HG03280 (cell line): ENCODE data around the gene SRY.
"Not testable (repeated sequence)": the region's sequence is repeated elsewhere in the genome, so short reads cannot be mapped to it uniquely, and the experiment has no call there.

Experiments
- ATAC-seq: cut with Tn5 transposase; IDR thresholded peaks from one replicate; pipeline ENCODE4 v1.9.1; 2021; ENCODE audit warnings: mild to moderate bottlenecking, moderate library complexity; ENCODE audit not compliant: unreplicated experiment

SRY gene

GRCh38 chrY:2787600-2787999, at the start of gene SRY:
SRY (minus strand) TSS chrY:2787682; CDS start chrY:2787603, 79 bp downstream.
- ATAC-seq: no peak

DNA sequence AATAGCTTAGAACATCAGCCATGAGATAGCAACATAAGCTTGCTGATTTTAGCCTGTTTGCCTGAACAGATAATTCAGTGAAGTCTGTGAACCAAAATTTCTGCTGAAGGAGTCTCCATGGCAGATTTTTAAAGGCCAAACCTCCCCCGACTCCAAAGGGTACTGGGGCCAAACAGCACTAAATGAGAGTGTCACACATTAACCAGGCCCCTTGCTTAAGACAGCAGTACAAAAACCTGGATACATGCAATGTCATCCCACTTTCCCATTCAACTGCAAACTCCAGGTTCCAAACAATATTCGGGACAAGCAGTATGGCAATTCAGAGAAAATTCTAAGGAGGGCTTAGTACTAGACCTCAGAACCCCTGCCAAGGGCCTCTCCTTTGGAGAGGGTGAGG, 49.6 kb upstream of the SRY start:
- no peak for ATAC-seq

- no peak for ATAC-seq
Observed at GRCh38 chrY:2835230-2835629, 47.7 kb upstream of the SRY start.

DNA sequence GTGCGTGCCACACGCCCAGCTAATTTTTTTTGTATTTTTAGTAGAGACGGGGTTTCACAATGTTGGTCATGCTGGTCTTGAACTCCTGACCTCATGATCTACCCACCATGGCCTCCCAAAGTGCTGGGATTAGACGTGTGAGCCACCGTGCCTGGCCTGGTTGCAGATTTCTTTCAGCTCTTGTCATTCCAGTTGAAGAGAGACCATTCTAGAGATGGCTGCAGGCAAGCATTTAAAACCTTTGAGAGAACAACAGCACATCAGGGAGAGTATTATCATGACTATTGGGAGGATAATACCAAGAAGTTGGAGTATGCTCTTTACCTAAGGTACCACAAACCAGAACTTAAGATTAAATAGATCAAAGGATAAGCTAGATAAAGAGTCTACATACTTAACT, 41.0 kb upstream of the SRY start:
- no peak for ATAC-seq

- no peak for ATAC-seq
Observed at GRCh38 chrY:2824471-2824870, 37.0 kb upstream of the SRY start.

DNA sequence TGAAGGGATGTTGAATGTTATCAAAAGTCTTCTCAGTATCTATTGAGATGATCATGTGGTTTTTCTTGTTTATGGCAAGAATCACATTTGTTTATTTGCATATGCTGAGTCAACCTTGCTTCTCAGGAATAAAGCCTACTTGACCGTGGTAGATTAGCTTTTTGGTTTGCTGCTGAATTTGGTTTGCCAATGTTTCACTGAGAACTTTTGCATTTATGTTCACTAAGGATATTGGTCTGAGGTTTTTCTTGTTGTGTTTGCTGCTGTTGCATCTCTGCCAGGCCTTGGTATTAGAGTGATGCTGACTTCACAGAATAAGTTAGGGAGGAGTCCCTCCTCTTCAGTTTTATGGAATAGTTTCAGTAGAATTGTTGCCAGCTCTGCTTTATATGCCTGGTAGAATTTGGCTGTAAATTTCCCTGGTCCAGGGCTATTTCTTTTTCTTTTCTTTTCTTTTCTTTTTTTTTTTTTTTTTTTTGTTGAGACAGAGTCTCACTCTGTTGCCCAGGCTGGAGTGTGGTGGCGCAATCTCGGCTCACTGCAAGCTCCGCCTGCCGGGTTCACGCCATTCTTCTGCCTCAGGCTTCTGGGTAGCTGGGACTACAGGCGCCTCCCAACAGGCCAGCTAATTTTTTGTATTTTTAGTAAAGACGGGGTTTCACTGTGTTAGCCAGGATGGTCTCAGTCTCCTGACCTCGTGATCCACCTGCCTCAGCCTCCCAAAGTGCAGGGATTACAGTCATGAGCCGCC, 29.8 kb upstream of the SRY start:
- ATAC-seq: not testable (repeated sequence)

GRCh38 chrY:2800246-2800645, 12.8 kb upstream of the SRY start:
- ATAC-seq: no peak

DNA sequence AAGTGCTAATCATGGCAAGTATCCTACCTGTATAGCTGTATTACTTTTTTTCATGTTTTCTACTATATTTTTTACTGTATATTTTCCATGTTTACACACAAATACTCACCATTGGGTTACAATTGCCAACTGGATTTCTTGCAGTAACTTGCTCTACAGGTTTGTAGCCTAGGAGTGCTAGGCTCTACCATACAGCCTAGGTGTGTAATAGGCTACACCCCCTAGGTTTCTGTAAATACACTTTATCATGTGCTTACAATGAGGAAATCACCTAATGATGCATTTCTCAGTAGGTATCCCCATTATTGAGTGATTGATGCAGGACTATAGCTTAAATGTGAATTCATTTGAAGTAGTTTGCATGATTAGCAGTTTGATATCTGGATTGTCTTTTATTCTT, 10.5 kb upstream of the SRY start:
- no peak for ATAC-seq

DNA sequence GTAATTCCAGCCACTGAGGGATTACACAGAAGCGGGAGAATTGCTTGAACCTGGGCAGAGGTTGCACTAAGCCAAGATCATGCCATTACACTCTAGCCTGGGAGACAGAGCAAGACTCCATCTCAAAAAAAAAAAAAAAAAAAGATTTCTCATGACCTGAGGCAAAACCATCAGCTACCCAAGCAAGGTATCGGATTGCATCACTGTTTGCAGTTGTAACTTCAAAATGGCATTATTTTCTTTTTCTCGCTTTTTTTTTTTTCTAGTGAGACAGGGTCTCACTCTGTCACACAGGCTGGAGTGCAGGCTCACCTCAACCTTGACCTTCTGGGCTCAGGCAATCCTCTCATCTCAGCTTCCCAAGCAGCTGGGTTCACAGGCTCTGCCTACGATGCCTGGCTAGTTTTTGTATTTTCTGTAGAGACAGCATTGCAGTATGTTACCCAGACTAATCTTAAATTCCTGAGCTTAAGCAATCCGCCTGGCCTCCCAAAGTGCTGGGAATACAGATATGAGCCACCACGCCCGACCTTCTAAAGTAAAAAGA, 9.6 kb upstream of the SRY start:
- no peak for ATAC-seq

- peak; percentile 80 for ATAC-seq
Observed at GRCh38 chrY:2789756-2790155, 2.3 kb upstream of the SRY start.

DNA sequence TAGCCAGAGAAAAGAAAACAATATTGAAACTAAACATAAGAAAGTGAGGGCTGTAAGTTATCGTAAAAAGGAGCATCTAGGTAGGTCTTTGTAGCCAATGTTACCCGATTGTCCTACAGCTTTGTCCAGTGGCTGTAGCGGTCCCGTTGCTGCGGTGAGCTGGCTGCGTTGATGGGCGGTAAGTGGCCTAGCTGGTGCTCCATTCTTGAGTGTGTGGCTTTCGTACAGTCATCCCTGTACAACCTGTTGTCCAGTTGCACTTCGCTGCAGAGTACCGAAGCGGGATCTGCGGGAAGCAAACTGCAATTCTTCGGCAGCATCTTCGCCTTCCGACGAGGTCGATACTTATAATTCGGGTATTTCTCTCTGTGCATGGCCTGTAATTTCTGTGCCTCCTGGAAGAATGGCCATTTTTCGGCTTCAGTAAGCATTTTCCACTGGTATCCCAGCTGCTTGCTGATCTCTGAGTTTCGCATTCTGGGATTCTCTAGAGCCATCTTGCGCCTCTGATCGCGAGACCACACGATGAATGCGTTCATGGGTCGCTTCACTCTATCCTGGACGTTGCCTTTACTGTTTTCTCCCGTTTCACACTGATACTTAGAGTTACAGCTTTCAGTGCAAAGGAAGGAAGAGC, 488 bp downstream of the SRY start:
- no peak for ATAC-seq
